ENCODE results near the gene SMIM17.

SMIM17 gene

GRCh38 chr19:56701895-56702294 is 58.9 kb downstream of the SMIM17 start:
- intact Hi-C loops (cut with DNase I), result no loop called here
- DNase-seq, result no peak

DNA sequence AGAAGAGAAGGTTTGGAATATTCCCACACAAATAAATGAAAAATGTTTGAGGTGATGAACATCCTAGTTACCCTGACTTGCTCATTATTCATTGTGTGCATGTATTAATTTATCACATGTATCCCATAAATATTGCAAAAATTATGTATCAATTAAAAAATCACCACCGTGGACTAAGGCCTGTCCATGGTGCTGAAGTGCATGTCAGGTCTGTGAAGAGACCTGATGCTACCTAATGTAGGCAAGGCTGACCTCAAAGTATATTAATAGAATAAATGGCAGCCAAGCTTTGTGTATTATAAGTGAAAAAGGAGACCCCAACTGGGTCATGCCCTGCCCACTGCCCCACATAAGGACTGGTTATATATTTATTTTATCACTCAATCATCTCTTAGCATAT is 63.0 kb downstream of the SMIM17 start:
- DNase-seq, result no peak
- intact Hi-C loops (cut with DNase I), result no loop called here
